ENCODE results near the gene P2RY6.
A peak's percentile ranks its signal among the peaks of the same experiment; 100 is the strongest.
"Not testable (repeated sequence)": the region's sequence is repeated elsewhere in the genome, so short reads cannot be mapped to it uniquely, and the experiment has no call there.

Gene P2RY6

DNA sequence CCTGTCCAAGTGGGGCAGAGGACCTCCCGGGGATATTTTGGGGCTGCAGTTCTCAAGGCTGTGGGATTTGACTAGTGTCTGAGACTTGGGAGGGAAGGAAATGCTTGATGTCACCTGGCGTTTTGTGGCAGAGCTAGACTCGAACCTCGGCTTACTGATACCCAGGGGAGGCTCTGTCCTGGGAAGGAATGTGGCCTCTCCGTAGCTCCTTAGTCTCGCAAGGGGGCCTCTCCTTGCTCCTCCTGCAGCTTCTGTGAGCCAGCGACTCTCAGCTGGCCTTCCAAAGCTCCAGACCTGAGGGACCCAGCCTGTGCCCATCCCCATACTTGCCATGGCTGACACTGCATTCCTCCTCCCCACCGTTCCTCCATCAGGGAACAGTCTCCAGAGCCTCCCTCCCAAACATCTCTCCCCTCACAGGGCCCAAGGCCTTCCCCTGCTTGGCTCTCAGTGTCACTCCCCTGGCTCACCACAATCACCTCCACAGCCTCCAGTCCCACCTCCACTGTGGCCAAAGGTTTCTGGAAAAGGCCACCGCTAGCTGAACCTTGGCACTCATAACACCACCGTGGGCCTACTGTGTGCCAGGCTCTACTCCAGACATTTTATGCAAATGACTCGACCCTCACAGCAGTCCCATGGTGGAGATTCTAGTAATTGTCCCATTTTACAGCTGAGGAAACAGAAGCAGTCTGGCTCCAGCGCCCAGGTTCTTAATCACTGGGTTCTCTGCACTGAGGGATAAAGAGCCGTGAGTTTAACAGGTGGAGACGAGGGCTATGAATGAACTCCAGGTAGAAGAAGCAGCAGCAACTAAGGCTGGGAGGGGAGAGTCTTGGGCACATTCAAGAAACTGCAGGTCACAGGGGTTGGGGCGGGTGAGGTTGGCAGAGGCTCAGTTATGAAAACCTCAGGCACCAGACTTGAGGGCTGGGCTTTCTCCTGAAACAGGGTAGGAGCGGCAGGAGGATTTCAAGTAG is 42.0 kb upstream of the P2RY6 start:
- WGBS (ENCODE audit: insufficient coverage, insufficient read length), result no CpG with 5 or more reads among the region's 16 CpGs
- peaks cover 5% of the 10 kb centered on the region; the same call in 1 of the 2 replicates for H3K4me1 ChIP-seq (ENCODE audit: control insufficient read depth, insufficient read depth, low read length)
- no peaks in the 10 kb centered on the region for H3K27me3 ChIP-seq (ENCODE audit: control insufficient read depth, insufficient read depth, low read length)
- DNase-seq (ENCODE audit: low read depth, low spot score), result no peak
- no peaks in the 10 kb centered on the region for H3K36me3 ChIP-seq (ENCODE audit: control insufficient read depth, insufficient read depth, low read length)
- H3K9me3 ChIP-seq (ENCODE audit: control insufficient read depth, insufficient read depth, low read length), result no peaks in the 10 kb centered on the region
- H3K4me3 ChIP-seq (ENCODE audit: low read length), result no peak overlapping the region
- no peak overlapping the region for H3K27ac ChIP-seq (ENCODE audit: low read length)

GRCh38 chr11:73230931-73231330 is 41.2 kb upstream of the P2RY6 start:
- WGBS (ENCODE audit: insufficient coverage, insufficient read length), result no CpG with 5 or more reads among the region's 7 CpGs
- no peaks in the 10 kb centered on the region for H3K36me3 ChIP-seq (ENCODE audit: control insufficient read depth, insufficient read depth, low read length)
- peaks cover 5% of the 10 kb centered on the region; the same call in 1 of the 2 replicates for H3K4me1 ChIP-seq (ENCODE audit: control insufficient read depth, insufficient read depth, low read length)
- H3K9me3 ChIP-seq (ENCODE audit: control insufficient read depth, insufficient read depth, low read length), result no peaks in the 10 kb centered on the region
- H3K4me3 ChIP-seq (ENCODE audit: low read length), result no peak overlapping the region
- no peak for DNase-seq (ENCODE audit: low read depth, low spot score)
- H3K27ac ChIP-seq (ENCODE audit: low read length), result no peak overlapping the region
- H3K27me3 ChIP-seq (ENCODE audit: control insufficient read depth, insufficient read depth, low read length), result no peaks in the 10 kb centered on the region

GRCh38 chr11:73232487-73232886 is 39.7 kb upstream of the P2RY6 start:
- not testable (repeated sequence) for H3K4me1 ChIP-seq (ENCODE audit: control insufficient read depth, insufficient read depth, low read length); H3K27me3 ChIP-seq (ENCODE audit: control insufficient read depth, insufficient read depth, low read length); H3K4me3 ChIP-seq (ENCODE audit: low read length); H3K9me3 ChIP-seq (ENCODE audit: control insufficient read depth, insufficient read depth, low read length); H3K27ac ChIP-seq (ENCODE audit: low read length); H3K36me3 ChIP-seq (ENCODE audit: control insufficient read depth, insufficient read depth, low read length); DNase-seq (ENCODE audit: low read depth, low spot score)
- WGBS (ENCODE audit: insufficient coverage, insufficient read length), result no CpG with 5 or more reads among the region's 7 CpGs

- no peaks in the 10 kb centered on the region for H3K36me3 ChIP-seq (ENCODE audit: control insufficient read depth, insufficient read depth, low read length)
- H3K27me3 ChIP-seq (ENCODE audit: control insufficient read depth, insufficient read depth, low read length), result no peaks in the 10 kb centered on the region
- H3K27ac ChIP-seq (ENCODE audit: low read length), result no peak overlapping the region
- no peak for DNase-seq (ENCODE audit: low read depth, low spot score)
- no peaks in the 10 kb centered on the region for H3K9me3 ChIP-seq (ENCODE audit: control insufficient read depth, insufficient read depth, low read length)
- H3K4me1 ChIP-seq (ENCODE audit: control insufficient read depth, insufficient read depth, low read length), result peaks cover 1% of the 10 kb centered on the region; the same call in 1 of the 2 replicates
- no peak overlapping the region for H3K4me3 ChIP-seq (ENCODE audit: low read length)
Measured at GRCh38 chr11:73233211-73233610, 38.9 kb upstream of the P2RY6 start.

GRCh38 chr11:73233692-73234470 is 38.3 kb upstream of the P2RY6 start:
- no peaks in the 10 kb centered on the region for H3K36me3 ChIP-seq (ENCODE audit: control insufficient read depth, insufficient read depth, low read length)
- DNase-seq (ENCODE audit: low read depth, low spot score), result no peak
- no peaks in the 10 kb centered on the region for H3K27me3 ChIP-seq (ENCODE audit: control insufficient read depth, insufficient read depth, low read length)
- no peak overlapping the region for H3K4me3 ChIP-seq (ENCODE audit: low read length)
- no peaks in the 10 kb centered on the region for H3K4me1 ChIP-seq (ENCODE audit: control insufficient read depth, insufficient read depth, low read length)
- no CpG with 5 or more reads among the region's 23 CpGs for WGBS (ENCODE audit: insufficient coverage, insufficient read length)
- no peaks in the 10 kb centered on the region for H3K9me3 ChIP-seq (ENCODE audit: control insufficient read depth, insufficient read depth, low read length)
- H3K27ac ChIP-seq (ENCODE audit: low read length), result no peak overlapping the region

GRCh38 chr11:73234471-73235181 is 37.5 kb upstream of the P2RY6 start:
- Histone ChIP-seq H3K27ac (ENCODE audit: low read length) (no peak overlapping the region), H3K9me3 (ENCODE audit: control insufficient read depth, insufficient read depth, low read length) (no peaks in the 10 kb centered on the region), H3K4me1 (ENCODE audit: control insufficient read depth, insufficient read depth, low read length) (no peaks in the 10 kb centered on the region), H3K4me3 (ENCODE audit: low read length) (no peak overlapping the region), H3K36me3 (ENCODE audit: control insufficient read depth, insufficient read depth, low read length) (no peaks in the 10 kb centered on the region), H3K27me3 (ENCODE audit: control insufficient read depth, insufficient read depth, low read length) (no peaks in the 10 kb centered on the region)
- no peak for DNase-seq (ENCODE audit: low read depth, low spot score)
- no CpG with 5 or more reads among the region's 56 CpGs for WGBS (ENCODE audit: insufficient coverage, insufficient read length)

DNA sequence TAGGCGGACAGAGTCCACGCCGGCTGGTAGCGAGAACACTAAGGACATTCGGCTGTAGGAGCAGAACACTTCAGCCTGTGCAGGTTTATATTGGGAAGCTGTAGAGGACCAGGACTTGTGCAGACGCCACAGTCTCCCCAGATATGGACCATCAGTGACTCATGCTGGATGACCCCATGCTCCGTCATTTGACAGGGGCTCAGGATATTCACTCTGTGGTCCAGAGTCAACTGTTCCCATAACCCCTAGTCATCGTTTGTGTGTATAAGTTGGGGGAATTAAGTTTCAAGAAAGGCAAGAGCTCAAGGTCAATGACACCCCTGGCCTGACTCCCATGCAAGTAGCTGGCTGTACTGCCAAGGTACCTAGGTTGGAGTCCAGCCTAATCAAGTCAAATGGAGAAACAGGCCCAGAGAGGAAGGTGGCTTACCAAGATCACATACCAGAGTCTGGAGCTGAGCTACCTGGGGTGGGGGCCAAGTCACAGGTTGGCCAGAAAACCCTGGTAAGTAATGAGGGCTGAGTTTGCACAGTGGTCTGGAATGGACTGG is 36.8 kb upstream of the P2RY6 start:
- H3K9me3 ChIP-seq (ENCODE audit: control insufficient read depth, insufficient read depth, low read length), result no peaks in the 10 kb centered on the region
- H3K36me3 ChIP-seq (ENCODE audit: control insufficient read depth, insufficient read depth, low read length), result no peaks in the 10 kb centered on the region
- no peak for DNase-seq (ENCODE audit: low read depth, low spot score)
- WGBS (ENCODE audit: insufficient coverage, insufficient read length), result no CpG with 5 or more reads among the region's 8 CpGs
- no peak overlapping the region for H3K4me3 ChIP-seq (ENCODE audit: low read length)
- no peaks in the 10 kb centered on the region for H3K4me1 ChIP-seq (ENCODE audit: control insufficient read depth, insufficient read depth, low read length)
- no peak overlapping the region for H3K27ac ChIP-seq (ENCODE audit: low read length)
- H3K27me3 ChIP-seq (ENCODE audit: control insufficient read depth, insufficient read depth, low read length), result no peaks in the 10 kb centered on the region

DNA sequence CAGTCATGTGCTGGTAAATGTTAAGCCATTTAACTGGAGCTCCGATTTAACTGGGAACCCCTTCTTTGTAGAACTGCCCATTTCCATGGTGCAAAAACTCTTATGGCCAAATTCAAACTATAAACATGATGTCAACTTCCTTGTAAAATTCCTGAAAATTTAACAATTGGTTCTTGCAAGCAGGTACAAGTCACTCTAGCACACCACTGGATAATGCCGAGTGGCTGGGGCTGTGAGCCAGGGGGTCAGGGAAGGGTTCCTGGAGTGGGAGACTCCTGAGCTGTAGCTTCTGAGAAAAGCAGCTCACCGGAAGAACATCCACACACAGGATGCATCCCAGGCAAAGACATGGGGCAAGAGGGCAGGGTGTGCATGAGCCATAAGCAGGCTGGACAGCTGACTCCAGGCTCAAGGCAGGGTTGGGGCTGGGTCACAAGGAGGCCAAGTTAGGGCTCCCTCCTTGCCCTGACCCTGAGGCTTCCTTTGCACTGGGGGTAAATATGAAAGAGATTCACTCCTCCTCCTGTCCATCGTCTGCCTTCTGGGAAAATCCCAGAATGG is 35.9 kb upstream of the P2RY6 start:
- Histone ChIP-seq H3K9me3 (ENCODE audit: control insufficient read depth, insufficient read depth, low read length) (no peaks in the 10 kb centered on the region), H3K4me1 (ENCODE audit: control insufficient read depth, insufficient read depth, low read length) (no peaks in the 10 kb centered on the region; the same call in 1 of the 2 replicates), H3K27me3 (ENCODE audit: control insufficient read depth, insufficient read depth, low read length) (no peaks in the 10 kb centered on the region), H3K27ac (ENCODE audit: low read length) (no peak overlapping the region), H3K4me3 (ENCODE audit: low read length) (no peak overlapping the region), H3K36me3 (ENCODE audit: control insufficient read depth, insufficient read depth, low read length) (no peaks in the 10 kb centered on the region)
- WGBS (ENCODE audit: insufficient coverage, insufficient read length), result no CpG with 5 or more reads among the region's 4 CpGs
- no peak for DNase-seq (ENCODE audit: low read depth, low spot score)

- Histone ChIP-seq H3K27me3 (ENCODE audit: control insufficient read depth, insufficient read depth, low read length) (no peaks in the 10 kb centered on the region), H3K36me3 (ENCODE audit: control insufficient read depth, insufficient read depth, low read length) (no peaks in the 10 kb centered on the region), H3K4me3 (ENCODE audit: low read length) (no peak overlapping the region), H3K27ac (ENCODE audit: low read length) (no peak overlapping the region), H3K9me3 (ENCODE audit: control insufficient read depth, insufficient read depth, low read length) (no peaks in the 10 kb centered on the region), H3K4me1 (ENCODE audit: control insufficient read depth, insufficient read depth, low read length) (no peaks in the 10 kb centered on the region; the same call in 1 of the 2 replicates)
- no CpG with 5 or more reads among the region's 6 CpGs for WGBS (ENCODE audit: insufficient coverage, insufficient read length)
- DNase-seq (ENCODE audit: low read depth, low spot score), result peak; percentile 67
Measured at GRCh38 chr11:73236854-73237253, 35.3 kb upstream of the P2RY6 start.

Measured in iPS DF 6.9 (cell line).